ENCODE data around the gene MYRIP.
"Not testable (repeated sequence)": the region's sequence is repeated elsewhere in the genome, so short reads cannot be mapped to it uniquely, and the experiment has no call there.

MYRIP gene

GRCh38 chr3:39809181-39809994 is at the start of gene MYRIP:
TSS of gene MYRIP (plus strand) at chr3:39809609. CDS start at chr3:39900817, 91,208 bp downstream.
- DNase-seq (ENCODE audit: low read depth in 2 of 2) = peak in 1 of 2 experiments; percentile 16

DNA sequence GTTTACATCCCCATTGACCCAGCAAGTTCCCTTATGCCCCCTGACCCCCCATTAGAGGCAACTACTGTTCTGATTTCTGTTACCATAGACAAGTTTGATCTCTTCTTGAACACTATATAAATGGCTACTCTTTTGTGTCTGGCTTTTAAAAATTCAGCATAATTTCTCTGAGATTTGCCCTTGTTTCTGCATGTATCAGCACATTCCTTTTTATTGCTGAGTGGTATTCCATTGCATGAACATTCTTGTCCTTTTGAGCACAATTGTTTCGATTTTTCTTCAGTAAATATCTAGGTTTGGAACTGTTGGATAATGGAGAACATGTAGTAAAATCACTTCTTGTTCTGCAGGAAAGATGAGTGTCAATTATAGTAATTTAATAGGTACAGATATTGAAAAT is 49.1 kb upstream of the MYRIP start:
- no peak for DNase-seq (ENCODE audit: low read depth in 2 of 2)

DNA sequence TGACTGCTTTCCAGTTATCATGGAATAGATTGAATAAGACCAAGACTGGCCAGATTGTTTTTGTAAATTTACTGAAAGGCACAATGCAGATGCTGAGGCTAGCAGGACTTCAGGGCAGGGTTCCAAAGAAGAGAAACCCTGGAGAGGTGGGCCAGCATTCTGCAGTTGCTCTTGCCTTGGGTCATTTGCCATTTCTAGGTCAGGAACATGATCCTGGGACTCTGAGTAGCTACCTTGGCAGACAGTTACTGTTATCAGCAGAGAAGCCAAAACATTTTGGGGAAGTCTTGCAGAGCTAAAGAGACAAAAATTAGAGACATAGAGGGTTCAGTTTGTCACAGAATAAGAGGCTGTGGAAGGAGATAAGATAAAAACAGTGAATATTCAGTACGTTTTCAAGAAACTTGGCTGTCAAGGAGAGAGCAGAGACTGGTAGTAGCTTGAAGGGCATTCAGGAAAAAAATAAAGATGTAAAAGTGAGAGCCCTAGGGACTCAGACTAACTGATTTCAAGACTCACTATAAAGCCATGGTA is 46.8 kb upstream of the MYRIP start:
- no peak for DNase-seq (ENCODE audit: low read depth in 2 of 2)

GRCh38 chr3:39763390-39763789 is 46.0 kb upstream of the MYRIP start:
- DNase-seq (ENCODE audit: low read depth in 2 of 2) = no peak

- DNase-seq (ENCODE audit: low read depth in 2 of 2) = no peak
These were observed 43.8 kb upstream of the MYRIP start for GRCh38 chr3:39765575-39765974.

GRCh38 chr3:39766433-39766832 is 43.0 kb upstream of the MYRIP start:
- DNase-seq (ENCODE audit: low read depth in 2 of 2) = no peak

DNA sequence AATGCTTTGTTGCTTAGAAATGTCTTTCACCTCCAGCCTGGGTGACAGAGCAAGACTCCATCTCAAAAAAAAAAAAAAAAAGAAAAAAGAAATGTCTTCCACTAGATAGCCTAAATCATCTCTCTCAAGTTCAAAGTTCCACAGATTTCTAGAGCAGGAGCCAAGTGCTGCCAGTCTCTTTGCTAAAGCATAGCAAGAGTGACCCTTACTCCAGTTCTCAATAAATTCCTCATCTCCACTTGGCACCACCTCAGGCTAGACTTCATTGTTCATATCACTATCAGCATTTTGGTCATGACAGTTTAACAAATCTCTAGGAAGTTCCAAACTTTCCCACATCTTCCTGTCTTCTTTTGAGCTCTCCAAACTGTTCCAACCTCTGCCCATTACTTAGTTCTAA is 42.5 kb upstream of the MYRIP start:
- DNase-seq (ENCODE audit: low read depth in 2 of 2) = not testable (repeated sequence)

DNA sequence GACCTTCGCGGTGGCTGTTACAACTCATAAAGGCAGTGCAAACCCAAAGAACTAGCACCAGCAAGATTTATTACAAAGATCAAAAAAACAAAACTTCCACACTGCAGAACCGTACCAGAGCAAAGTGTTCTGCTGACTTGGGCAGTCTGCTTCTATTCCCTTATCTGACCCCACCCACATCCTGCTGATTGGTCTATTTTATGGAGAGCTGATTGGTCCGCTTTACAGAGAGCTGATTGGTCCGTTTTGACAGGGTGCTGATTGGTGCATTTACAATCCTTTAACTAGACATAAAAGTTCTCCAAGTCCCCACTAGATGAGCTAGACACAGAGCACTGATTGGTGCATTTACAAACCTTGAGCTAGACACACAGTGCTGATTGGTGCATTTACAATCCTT is 31.2 kb upstream of the MYRIP start:
- not testable (repeated sequence) for DNase-seq (ENCODE audit: low read depth in 2 of 2)

- no peak for DNase-seq (ENCODE audit: low read depth in 2 of 2)
These were observed 29.7 kb upstream of the MYRIP start for GRCh38 chr3:39779511-39780230.

GRCh38 chr3:39780352-39780751 is 29.1 kb upstream of the MYRIP start:
- no peak for DNase-seq (ENCODE audit: low read depth in 2 of 2)

- DNase-seq (ENCODE audit: low read depth in 2 of 2) = no peak
These were observed 28.4 kb upstream of the MYRIP start for GRCh38 chr3:39781025-39781424.

DNA sequence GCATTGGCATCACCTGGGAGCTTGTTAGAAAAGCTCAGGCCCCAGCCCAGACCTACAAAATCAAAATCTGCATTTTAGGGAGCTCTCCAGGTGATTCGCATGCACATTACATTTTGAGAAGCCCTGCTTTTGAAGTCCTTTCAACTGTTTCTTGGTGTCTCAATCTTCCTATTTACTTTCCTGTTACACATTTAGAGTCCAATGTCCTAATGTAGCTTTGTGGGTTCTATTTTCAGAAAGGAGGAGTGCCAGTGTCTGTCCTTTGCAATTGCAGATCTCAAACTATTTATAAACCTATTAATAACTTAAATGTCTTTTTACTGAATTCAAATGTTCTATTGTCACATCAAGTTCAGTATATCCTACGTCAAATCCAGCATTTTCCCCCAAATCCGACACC is 27.8 kb upstream of the MYRIP start:
- DNase-seq (ENCODE audit: low read depth in 2 of 2) = no peak

- no peak for DNase-seq (ENCODE audit: low read depth in 2 of 2)
These were observed 25.7 kb upstream of the MYRIP start for GRCh38 chr3:39783680-39784079.

GRCh38 chr3:39784922-39785321 is 24.5 kb upstream of the MYRIP start:
- DNase-seq (ENCODE audit: low read depth in 2 of 2) = no peak

- no peak for DNase-seq (ENCODE audit: low read depth in 2 of 2)
These were observed 21.1 kb upstream of the MYRIP start for GRCh38 chr3:39788128-39788883.

DNA sequence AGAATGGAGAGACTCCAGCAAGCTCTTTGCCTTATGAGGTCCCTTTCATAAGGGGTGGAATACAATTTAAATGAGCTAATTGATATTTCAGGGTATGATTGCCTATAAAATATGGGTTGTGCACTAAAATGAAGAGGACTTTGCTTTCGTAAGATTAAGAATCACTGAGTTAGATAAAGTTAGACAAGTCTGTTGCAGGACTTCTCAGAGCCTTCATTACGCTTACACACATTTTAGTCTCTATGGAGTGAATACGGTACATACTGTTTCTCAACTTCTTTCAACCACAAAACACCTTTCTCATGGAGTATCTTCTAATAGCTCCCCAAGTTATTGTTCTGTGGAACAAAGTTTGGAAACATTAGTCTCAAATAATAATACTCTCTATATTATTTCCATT is 17.8 kb upstream of the MYRIP start:
- DNase-seq (ENCODE audit: low read depth in 2 of 2) = no peak

- DNase-seq (ENCODE audit: low read depth in 2 of 2) = no peak
These were observed 14.5 kb upstream of the MYRIP start for GRCh38 chr3:39794880-39795279.

DNA sequence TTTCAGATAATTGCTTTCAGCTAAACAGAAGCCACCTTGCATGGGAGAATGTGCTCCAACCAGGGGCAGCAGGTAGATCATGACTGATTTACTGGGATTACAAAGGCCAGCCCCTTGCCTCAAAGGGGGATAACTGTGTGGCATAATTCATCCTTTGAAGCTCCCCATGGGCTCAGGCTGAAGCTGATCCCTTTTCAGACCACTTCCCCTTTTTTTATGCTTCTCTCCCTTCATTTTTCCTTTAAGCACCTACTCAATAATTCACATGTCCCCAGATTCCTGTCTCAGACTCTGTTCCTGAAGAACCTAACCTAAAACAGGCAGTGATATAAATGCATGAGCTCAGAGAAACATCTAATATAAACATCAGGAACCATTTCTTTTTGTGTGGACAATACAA is 8.2 kb upstream of the MYRIP start:
- DNase-seq (ENCODE audit: low read depth in 2 of 2) = no peak

DNA sequence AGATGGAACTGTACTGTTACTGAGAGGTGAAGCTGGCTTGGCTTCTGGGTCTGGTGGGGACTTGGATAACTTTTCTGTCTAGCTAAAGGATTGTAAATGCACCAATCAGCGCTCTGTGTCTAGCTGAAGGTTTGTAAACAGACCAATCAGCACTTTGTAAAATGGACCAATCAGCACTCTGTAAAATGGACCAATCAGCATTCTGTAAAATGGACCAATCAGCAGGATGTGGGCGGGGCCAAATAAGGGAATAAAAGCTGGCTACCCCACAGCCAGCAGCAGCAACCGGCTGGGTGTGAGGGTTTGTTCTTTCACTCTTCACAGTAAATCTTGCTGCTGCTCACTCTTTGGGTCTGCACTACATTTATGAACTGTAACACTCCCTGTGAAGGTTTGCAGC is 6.9 kb upstream of the MYRIP start:
- DNase-seq (ENCODE audit: low read depth in 2 of 2) = not testable (repeated sequence)

GRCh38 chr3:39803956-39804355 is 5.5 kb upstream of the MYRIP start:
- DNase-seq (ENCODE audit: low read depth in 2 of 2) = no peak

- no peak for DNase-seq (ENCODE audit: low read depth in 2 of 2)
These were observed 4.5 kb upstream of the MYRIP start for GRCh38 chr3:39804951-39805350.

GRCh38 chr3:39805650-39806049 is 3.8 kb upstream of the MYRIP start:
- no peak for DNase-seq (ENCODE audit: low read depth in 2 of 2)

All from stimulated activated CD4-positive, alpha-beta T cell treated with anti-CD3 and anti-CD28 coated beads, Interleukin-12 subunit alpha, Interleukin-12 subunit beta, amount 100 ng/mL, for 24 hours (primary cell).